C1 segment of cervical spinal cord (tissue), 14 donors: ENCODE results near the gene GPR34.
"Not testable (repeated sequence)": the region's sequence is repeated elsewhere in the genome, so short reads cannot be mapped to it uniquely, and the experiment has no call there.

Experiments
- DNase-seq, 14 donors: peaks; one replicate each; lab custom pipeline; 2025; lab: John Stamatoyannopoulos, UW

Gene GPR34

DNA sequence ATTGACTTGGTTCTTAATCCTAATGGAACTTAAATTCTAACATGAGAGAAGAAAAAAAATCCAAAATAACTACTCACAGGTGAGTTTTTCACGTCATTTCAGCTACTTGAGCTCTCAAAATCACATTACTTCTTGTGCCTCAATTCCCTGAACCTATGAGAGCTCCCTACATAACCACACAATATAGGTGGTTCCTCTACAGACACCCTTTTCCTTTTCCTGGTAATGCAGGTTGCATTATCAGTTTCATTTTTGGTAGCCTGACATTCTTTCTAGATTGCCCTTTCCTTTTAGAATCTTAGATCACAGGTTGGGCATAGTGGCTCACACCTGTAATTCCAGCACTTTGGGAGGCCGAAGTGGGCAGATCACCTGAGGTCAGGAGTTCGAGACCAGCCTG lies 4.3 kb downstream of the GPR34 start:
- DNase-seq: no peak

DNA sequence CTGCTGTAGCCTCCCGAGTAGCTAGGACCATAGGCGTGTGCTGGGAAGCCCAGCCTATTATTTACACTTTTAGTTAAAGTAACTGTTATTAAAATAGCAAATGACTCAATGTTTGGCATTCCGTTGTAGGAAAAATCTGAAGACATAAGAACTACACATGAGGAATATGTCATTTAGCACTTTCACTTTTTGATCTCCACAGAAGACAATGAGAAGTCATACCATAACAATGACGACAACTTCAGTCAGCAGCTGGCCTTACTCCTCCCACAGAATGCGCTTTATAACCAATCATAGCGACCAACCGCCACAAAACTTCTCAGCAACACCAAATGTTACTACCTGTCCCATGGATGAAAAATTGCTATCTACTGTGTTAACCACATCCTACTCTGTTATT lies 6.7 kb downstream of the GPR34 start:
- DNase-seq: no peak

DNA sequence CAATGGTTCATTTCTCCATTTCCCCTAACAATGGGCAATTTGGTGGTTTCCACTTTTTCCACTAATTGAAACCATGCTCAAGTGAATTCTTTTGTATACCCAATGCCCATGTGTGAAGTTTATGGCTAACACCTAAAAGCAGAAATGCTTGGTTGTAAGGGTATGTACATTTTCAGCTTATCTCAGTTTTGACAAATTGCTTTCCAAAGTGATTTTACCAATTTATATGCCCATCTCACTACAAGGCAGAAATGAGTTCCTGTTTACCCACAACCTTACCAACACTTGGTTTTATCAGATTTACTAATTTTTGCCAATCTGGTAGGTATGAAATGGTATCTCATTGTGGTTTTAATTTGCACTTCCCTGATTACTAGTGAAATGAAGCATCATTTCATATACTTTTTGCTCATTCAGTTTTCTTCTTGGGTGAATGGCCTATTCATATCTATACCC lies 14.8 kb downstream of the GPR34 start:
- DNase-seq: no peak

DNA sequence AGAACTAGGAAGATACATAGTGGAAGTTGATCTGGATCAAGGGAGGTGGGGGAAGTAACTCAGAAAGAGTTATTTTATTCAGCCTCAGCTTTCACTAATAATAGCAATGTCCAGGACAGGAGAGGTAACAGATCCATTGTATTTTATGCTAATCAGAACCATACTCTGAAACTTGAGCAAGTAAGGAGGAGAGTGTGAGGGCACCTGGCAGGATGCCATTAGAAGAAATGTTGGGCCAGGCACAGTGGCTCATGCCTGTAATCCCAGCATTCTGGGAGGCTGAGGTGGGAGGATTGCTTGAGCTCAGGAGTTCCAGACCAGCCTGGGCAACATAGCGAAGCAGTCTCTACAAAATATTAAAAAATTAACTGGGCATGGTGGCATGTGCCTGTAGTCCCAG lies 16.3 kb downstream of the GPR34 start:
- DNase-seq: no peak

DNA sequence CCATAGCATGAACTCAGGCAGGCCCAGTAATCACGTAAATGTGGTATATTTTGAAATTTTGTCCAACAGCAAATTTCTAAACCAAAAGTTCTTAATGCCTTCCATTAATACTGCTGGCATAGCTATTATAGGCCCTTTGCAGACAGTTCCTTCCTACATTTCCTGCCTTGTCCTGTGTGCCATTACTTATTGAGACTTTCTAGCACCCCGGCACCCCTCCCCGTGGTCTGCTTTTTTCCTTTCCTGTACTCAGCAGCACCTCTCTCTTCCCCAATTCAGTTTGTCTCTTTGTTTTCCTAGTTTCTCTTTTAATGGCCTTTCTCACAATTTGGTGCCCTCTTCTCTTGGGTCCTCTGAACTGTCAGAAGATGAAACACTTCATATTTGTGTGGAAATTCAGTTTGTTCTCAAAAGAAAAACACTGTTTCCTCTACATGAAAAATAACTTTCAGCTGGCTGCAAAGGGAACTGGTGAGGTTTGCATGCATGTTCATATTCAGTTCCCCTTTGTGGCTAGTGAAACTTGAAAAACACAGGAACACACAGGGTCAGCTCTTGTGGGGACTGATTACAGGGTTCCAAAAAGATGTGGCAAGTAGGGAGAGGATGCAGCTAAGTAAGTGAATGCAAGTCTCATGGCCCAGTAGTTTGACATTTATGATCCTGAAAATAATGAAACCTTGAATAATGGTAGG lies 17.1 kb downstream of the GPR34 start:
- DNase-seq: peak in 2 of 14 donors; percentile 9 to 14

DNA sequence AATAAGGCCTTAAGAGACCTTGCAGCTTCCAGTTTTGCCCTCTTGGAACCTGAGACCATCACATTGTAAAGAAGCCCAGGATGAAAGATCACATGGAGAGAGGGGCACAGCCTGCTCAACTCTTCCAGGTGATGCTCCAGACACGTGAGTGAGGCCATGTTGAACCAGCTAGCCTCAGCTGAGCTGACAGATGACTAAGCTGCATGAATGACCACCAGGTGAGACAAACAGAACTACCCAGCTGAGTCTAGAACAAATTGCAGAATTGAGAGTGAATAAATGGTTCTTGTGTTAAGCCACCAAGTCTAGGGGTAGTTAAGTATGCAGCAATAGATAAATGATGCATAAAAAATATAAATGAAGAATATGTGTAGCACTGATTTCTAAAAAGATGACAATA lies 18.4 kb downstream of the GPR34 start:
- no peak for DNase-seq

DNA sequence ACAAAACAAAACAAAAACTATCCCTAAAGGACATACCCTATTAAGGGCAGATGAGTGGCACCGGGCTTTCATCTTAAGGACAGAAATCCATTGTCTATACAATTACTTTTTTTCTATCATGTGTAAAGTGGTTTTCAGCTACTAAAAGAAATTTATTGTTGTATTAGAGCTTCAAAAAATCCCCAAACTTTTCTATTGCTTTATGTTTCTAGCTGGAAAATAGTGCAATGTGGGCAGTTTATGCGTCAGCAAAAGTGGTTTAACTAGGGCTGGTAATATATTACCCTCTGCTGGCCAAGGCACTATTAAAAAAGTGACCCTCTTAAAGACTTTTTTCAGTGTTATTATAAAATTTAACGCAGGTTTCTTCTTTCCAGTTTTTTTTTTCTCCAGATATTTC lies 19.7 kb downstream of the GPR34 start:
- no peak for DNase-seq

DNA sequence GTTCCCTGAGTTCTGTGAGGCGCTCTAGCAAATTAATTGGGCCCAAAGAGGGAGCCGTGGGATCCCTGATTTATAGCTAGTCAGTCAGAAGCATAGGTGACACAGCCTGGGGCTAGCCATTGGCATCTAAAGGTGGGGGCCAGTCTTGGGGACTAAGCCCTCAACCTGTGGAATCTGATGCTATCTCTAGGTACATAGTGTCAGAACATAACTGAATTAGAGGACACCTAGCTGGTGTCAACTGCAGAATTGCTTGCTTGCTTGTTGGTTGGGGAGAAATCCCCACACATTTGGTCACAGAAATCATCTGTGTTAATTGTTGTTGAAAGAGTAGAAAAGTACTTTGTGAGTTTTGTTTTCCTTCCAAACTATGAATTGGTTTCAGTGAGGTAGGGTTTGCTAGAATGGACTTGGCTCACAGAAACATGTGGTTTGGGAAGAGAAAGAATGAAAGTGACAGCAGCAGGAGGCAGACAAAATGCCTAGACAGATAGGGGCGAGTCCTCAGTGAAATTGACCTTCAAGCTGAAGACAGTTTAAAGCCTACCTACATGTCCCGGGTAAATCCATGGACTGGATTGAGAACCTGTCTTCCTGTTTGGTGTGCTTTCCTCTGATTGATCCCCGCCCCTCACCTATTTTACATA lies 22.4 kb downstream of the GPR34 start:
- no peak for DNase-seq

DNA sequence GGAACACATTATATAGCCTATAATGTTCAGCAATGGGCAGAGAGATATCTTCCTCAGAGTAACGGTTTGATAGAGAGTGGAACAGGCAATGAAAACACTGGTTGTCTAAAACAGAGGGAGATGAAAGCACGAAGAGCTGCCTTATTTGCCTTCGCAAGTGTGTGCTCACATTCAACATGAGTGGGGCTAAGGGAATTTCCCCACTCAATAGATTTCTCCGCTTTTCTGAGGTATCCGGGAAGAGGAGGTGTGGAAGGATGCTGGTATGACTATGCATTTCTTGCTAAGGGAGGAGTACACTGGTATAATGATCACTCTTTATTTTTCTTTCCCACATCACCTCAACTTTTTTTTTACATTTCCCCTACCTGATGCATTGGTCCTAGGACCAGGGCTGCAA lies 27.4 kb downstream of the GPR34 start:
- no peak for DNase-seq

DNA sequence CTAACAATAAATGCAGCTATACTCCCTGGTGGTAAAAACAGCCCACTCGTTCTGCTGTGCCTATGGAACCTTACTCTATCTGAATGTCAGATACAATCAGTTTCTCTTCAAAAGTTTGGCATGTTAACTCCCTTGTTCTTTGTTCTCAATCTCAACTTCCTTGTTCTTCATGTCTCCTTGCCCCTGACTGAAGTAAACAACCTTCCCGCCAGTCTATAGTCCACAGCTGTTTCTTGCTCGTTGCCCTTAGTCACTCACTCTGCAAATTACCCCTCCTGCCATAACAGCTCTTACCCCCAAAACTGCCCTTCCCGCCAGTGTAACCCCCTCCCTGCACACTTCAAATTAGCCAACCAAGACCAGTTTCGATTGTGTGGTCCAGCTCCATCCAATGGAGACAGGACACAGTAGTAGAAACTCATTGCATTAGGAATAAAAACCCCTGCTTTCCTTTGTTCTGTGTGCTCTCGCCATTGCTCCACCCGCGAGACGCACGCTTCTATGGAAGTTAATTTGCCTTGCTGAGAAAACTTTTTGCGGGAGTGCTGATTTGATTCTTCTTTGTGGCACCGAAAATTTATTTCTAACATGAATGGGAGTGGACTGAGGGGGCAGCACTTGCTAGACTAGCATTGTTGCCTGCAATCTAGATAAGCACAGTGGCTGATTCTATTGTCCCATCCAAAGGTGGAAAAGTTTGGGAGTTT lies 28.1 kb downstream of the GPR34 start:
- DNase-seq: no peak

DNA sequence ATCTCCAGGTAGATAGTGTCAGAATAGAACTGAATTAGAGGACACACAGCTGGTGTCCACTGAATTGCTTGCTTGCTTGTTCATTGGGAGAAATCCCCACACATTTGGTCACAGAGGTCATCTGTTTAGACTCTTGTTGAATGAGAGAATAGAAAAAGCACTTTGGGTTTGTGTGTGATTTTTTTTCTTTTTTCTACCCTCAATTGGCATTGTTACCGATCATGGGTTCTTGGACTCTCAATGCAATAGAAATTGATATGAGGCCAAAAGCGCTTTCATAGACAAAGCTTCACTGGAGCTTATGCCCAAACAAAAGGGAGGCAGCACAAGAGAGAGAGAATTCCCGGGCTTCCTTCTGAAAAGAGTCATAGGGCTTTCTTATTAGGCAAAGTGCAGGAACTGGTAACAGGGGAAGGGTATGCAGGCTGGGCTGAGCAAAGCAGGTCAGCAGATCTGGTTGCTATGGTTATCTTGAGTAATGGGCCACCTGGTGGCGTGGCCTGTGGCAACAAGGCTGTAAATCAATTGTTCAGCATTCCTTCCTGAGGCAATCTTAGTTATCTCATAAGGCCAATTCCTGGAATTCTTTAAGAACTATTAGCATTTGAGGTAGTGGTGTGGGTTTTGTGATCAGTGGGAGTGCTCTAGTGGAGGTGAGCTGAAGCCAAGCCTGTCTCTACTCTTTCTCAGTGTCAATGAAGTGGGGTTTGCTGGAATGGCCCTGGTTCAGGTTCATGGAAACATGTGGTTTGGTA lies 29.9 kb downstream of the GPR34 start:
- peak in 2 of 14 donors; percentile 2 to 9 for DNase-seq

DNA sequence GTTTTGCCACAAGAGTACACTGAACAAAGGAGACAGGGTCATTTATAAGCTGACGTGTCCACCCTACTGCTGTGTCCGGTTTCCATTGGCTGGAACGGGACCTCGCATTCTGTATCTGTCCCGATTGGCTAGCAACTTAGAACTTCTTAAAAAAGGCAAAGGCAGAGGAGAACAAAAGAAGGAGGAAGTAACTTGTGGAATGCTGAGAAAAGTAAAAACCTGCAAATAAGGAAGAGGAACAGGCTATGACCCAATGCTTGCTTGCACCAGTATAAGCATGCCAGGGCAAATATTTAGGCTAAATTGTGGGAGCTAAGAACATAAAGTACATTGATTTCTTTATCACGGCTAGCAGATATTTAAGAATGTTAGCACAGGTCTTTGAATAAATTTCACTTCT lies 30.8 kb downstream of the GPR34 start:
- DNase-seq: not testable (repeated sequence)

DNA sequence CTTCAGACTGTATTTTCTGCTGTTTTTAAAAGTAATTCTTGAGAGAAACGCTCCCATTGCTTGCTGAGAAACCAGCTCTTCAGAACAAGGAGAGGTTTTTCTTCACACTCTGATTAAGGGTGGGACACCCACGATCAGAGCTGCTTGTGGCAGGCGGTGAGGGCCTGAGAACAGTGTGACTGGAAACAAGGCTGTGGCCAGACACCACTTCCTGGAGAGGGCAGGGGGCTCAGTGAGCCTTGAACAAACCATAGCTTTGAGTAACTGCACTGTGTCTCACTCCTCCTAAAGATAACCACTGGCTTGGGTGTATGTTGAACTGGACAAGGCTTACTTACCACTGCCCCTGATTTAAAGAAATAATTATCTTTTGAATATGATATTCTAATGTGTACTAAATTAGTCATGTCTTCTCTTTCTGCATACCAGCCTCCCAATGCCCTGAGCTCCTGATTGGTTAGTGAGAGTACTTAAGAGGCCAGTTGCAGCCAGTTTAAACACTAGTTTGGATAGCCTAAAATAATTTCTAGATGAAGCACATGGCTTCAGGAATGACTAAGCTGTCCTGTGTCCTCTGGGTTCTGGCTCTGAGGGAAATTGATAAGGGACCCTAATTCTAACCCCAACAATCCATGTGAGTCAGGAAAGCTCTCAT lies 31.5 kb downstream of the GPR34 start:
- DNase-seq: no peak

DNA sequence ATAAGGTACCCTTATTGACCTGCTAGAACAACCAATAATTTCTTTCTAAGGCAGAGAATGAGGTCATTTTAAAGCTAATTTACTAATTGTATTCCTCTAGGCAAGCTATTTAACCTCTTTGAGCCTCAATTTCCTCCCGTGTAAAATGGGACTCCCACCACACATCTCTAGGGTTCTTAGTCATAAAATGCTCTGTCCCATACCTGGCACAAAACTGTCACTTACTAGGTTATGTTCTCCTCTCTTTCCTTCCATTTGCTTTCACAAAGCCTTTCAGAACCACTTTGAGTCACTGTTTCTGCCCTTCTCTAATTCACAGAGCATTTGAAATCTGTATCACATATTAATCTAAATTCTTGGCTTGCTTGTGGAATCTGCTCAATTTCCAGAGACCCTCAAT lies 32.8 kb downstream of the GPR34 start:
- DNase-seq: no peak

DNA sequence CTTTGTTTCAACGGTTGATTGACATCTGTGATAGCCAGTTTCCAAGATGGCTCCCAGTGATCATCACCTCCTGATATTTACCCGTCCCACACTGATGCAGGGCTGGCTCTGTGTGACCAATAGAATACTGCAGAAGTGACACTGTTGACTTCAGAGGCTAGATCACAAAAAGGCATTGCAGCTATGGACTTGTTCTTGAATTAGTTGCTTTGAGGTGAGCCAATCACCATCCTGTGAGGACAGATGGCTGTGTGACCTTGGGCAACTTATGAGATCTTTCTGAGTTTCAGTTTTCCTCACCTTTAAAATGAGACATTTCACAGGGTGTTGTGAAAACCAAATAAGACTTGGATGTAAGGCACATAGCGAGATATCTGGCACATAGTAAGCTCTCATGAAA lies 33.4 kb downstream of the GPR34 start:
- no peak for DNase-seq

DNA sequence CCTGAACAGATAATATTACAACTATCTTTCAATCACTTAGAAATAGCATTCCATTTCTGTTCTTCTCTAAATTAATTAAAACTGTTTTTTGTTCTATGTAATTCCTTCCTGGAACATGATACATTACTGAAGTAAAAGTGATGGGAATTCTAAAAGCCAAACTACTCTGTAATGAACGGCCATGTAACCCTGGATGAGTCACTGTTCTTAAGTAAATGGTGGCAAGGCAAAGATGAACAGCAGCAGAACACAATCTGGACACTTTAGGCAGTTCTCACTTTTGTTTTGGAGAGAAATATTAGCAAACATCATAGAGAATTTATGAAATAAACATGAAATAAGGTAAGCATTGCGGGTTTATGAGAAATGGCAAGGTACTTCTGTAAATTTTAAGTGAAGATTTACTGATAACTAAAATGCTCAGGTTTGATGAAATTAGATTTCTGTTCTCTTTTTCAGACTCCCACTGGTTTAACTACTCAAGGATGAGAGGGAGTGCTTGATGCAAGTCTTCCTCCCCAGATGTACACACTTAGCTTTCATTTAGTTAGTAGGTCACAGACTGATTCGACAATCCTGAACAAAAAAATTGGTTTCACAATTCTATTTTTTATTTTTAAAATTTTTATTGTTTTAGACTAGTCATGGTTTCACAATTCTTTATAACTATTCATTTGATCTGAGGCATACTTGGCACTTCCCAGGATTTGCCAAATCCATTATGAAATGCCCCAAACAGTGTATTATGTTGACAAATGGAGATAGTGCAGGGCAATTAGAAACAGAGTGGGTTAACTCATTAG lies 34.2 kb downstream of the GPR34 start:
- DNase-seq: no peak

DNA sequence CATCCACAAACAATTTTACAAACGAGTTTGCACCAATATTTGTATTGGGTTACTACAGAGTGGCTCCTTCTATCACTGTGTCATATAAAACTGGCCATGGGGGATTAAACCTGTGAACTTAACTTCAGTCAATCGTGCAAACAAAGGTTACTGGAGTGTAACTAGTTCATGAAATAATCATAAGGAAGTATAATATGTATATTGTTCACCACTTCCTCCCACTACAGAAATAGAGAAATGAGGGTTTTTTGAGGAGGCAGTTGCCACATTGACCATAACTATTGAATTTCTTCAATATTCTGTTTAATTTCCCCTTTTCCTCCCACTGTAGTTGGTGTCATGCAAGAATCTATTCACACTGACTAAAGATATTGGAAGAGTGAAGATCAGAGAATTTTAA lies 35.1 kb downstream of the GPR34 start, which contains the start of gene GPR82:
TSS of gene GPR82 (plus strand) at position 356 of the 400 bp plus-strand sequence. CDS start 2,846 bp downstream, outside the sequence.
- DNase-seq: no peak

DNA sequence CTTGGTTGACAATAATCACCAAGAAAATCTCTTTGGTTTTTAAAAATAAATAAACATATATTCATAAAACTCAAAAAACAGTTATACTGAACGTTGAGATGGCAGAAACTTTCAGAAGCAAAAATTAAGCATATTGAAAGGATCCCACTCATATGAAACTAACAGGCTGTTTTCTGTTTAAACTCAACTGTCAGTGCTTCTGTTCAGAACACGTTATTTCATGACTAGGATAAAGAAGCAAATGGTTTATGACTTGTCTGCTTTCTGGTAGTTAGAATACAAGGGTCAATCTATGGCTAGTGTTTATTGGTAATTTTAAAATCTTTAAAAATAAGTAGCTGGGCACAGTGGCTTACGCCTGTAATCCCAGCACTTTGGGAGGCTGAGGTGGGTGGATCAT lies 39.4 kb downstream of the GPR34 start:
- DNase-seq: no peak

DNA sequence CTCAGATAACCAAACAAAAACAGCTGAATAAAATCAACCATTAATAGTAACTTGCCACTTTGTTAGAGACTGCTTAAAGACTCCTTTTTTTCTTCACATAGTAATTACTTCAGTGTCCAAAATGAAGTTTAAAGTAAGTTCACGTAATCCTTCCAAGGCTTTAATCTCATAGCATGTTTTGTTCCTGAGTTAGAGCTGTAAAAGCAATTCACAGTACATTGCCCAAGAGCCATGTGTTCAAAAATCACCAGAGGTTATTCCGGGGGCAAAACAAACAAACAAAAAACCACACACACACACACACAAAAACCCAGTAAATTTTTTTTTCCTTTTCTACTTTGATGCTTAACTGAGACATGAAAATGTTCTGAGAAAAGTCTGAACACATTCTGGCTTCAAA lies 41.3 kb downstream of the GPR34 start:
- no peak for DNase-seq

DNA sequence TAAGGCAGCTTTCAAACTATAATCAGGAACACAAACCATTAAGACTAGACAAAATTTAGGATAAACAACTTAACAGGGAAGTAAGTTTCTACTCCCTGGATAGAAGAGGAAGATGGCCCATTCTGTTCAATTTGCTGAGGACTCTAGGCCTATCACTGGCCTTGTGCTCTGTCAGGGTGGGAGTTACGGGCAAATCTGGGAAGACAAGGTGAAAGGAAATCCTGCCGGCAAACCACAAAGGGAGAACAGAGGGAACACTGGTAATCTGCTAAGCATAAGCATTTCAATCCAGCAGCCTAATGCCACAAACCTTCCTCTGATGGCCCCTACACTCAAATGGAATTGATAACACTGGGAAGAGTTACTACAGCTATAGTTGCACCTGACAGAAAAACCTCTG lies 43.5 kb downstream of the GPR34 start:
- DNase-seq: no peak

DNA sequence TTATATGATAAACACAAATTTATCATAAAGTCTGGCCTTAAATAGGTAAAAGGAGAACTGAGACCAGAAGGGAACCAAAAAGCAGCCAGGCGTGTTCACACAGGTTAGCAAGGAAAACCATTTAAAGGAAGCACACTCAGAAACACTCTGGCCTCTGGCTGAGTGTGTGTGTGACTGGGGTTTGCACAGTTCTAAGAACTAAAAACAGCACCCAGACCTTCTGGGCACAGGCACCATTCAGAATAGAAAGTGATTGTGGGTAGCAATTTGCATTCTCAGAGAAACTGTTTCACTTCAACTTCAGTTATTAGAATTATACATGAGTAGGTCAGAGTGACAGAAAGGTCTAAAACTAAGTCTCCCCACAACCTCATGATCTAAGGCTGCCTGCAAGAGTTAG lies 45.2 kb downstream of the GPR34 start:
- DNase-seq: no peak
